Stimulated activated CD4-positive, alpha-beta T cell treated with anti-CD3 and anti-CD28 coated beads, Interleukin-1b, Interleukin-23, amount 100 ng/mL, for 4 hours (primary cell): Measurements from ENCODE around the gene CCDC138.

Experiments used
- DNase-seq, 2 donors: peaks; one replicate each; pipeline ENCODE4 v3.0.0-alpha.2; 2020; ENCODE audit warnings: low read depth in 2 of 2

Gene CCDC138

GRCh38 chr2:108919571-108920373 lies 133.2 kb downstream of the CCDC138 start:
- no peak for DNase-seq

- no peak for DNase-seq
Observed at GRCh38 chr2:108920686-108921085, 134.1 kb downstream of the CCDC138 start.

- no peak for DNase-seq
Observed at GRCh38 chr2:108921096-108922030, 134.8 kb downstream of the CCDC138 start.

GRCh38 chr2:108922141-108922915 lies 135.8 kb downstream of the CCDC138 start:
- DNase-seq: no peak

- DNase-seq: no peak
Observed at GRCh38 chr2:108923019-108923700, 136.6 kb downstream of the CCDC138 start.

GRCh38 chr2:108923736-108924579 lies 137.4 kb downstream of the CCDC138 start:
- DNase-seq: no peak

GRCh38 chr2:108924580-108925251 lies 138.1 kb downstream of the CCDC138 start:
- no peak for DNase-seq

GRCh38 chr2:108925286-108925685 lies 138.7 kb downstream of the CCDC138 start:
- DNase-seq: no peak

DNA sequence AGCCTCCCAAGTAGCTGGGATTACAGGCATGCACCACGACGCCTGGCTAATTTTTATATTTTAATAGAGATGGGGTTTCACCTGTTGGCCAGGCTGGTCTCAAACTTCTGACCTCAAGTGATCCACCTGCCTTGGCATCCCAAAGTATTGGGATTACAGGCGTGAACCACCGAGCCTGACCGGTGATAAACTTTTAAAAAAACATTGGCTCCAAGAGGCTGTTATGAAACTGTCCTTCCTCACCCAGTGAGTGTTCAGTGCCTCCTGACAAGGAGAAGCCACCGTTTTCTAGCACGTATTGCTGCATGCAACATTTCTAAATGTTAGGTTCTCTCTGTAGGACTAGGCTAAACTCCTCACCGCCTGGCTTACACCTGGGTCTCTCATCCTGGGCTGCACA lies 139.2 kb downstream of the CCDC138 start:
- DNase-seq: no peak
